SK-N-SH treated with all-trans-retinoic acid at 6 μM for 48 hours (cell line): Measurements from ENCODE around the gene CYP46A1.

ENCODE experiments used
- CREB5 ChIP-seq: fragments of 250-450 bp; sonication (Bioruptor Pico); IDR thresholded peaks from 2 replicates; pipeline ENCODE4 v1.5.1; 2020; ENCODE audit warnings: low read depth, mild to moderate bottlenecking, moderate library complexity
- GLIS3 ChIP-seq: fragments of 250-450 bp; sonication (Bioruptor Pico); IDR thresholded peaks from 2 replicates; pipeline ENCODE4 v1.5.0; 2020; ENCODE audit warnings: mild to moderate bottlenecking, moderate library complexity
- PATZ1 ChIP-seq: fragments of 250-450 bp; sonication (Bioruptor Pico); IDR thresholded peaks from 2 replicates; pipeline ENCODE4 v1.8.0; 2020; ENCODE audit warnings: mild to moderate bottlenecking, moderate library complexity, borderline replicate concordance
- POU6F1 ChIP-seq: fragments of 250-450 bp; sonication (Bioruptor Pico); IDR thresholded peaks from 2 replicates; pipeline ENCODE4 v1.8.0; 2021; ENCODE audit warnings: low read depth, mild to moderate bottlenecking, moderate library complexity, borderline replicate concordance
- TOX ChIP-seq: fragments of 250-450 bp; sonication (Bioruptor Pico); IDR thresholded peaks from 2 replicates; pipeline ENCODE4 v1.8.0; 2021; ENCODE audit warnings: mild to moderate bottlenecking, moderate library complexity, borderline replicate concordance
- ZNF70 ChIP-seq: fragments of 450-650 bp; formaldehyde crosslinking; IDR thresholded peaks from 2 replicates; pipeline ENCODE4 v1.5.0; 2020; ENCODE audit warnings: mild to moderate bottlenecking, moderate library complexity

DNA sequence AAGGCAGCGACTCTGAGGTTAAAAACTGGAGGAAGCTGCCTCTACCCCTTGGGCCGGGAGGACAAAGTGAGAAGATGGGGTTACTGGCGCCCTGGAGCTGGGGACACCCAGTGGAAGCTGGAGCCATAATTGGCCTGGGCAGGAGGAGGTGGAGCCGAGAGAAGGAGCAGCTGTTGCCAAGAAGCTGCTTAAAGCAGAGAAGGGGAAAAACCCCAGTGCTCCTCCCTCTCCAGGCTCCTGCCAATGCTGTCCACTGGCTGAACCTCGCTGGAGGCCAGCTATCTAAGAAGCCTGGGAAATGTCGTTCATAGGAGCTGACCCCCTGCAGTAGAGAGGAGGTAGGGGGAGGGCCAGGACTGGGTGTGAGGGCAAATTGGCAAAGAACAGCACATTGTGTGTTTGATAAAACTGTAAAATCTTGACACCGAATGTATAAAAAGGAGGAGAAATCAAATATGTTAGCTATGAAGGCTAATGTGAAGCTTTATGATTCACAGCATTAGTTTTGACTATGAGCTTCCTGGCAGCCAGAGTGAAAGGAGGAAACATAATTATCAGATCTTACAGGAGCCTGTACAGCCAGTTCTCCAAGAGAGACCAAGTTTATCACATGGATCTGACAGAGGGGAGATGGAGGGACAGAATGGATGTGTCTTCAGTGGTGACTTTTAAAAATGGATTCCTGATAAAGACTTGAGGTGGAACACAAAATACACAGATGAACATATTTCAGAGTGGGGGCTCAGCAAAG is 29.7 kb upstream of the CYP46A1 start:
- TF ChIP-seq GLIS3 (no peak), POU6F1 (CRISPR knock-in tag) (no peak), TOX (CRISPR knock-in tag) (no peak), ZNF70 (CRISPR knock-in tag) (no peak), CREB5 (CRISPR knock-in tag) (no peak), PATZ1 (CRISPR knock-in tag) (no peak)
